GM21423 (cell line): ENCODE measurements around the gene BHLHE41.

ENCODE experiments used
- ATAC-seq: cut with Tn5 transposase; IDR thresholded peaks from one replicate; pipeline ENCODE4 v1.9.1; 2021; ENCODE audit warnings: mild to moderate bottlenecking, moderate library complexity; ENCODE audit not compliant: unreplicated experiment

Gene BHLHE41

GRCh38 chr12:26116829-26117715 is 7.8 kb downstream of the BHLHE41 start:
- ATAC-seq = no peak

- ATAC-seq = no peak
Measured at GRCh38 chr12:26114720-26115401, 10.0 kb downstream of the BHLHE41 start.

GRCh38 chr12:26113853-26114719 is 10.8 kb downstream of the BHLHE41 start:
- ATAC-seq = peak; percentile 68

GRCh38 chr12:26113181-26113654 is 11.6 kb downstream of the BHLHE41 start:
- ATAC-seq = no peak

- no peak for ATAC-seq
Measured at GRCh38 chr12:26112703-26113147, 12.1 kb downstream of the BHLHE41 start.

- no peak for ATAC-seq
Measured at GRCh38 chr12:26112232-26112631, 12.6 kb downstream of the BHLHE41 start.

- ATAC-seq = no peak
Measured at GRCh38 chr12:26109343-26109881, 15.4 kb downstream of the BHLHE41 start.

- no peak for ATAC-seq
Measured at GRCh38 chr12:26108915-26109314, 15.9 kb downstream of the BHLHE41 start.

- ATAC-seq = no peak
Measured at GRCh38 chr12:26106347-26106746, 18.5 kb downstream of the BHLHE41 start.

- no peak for ATAC-seq
Measured at GRCh38 chr12:26102953-26103352, 21.9 kb downstream of the BHLHE41 start.

GRCh38 chr12:26101763-26102162 is 23.1 kb downstream of the BHLHE41 start:
- ATAC-seq = no peak

- ATAC-seq = no peak
Measured at GRCh38 chr12:26101350-26101734, 23.5 kb downstream of the BHLHE41 start.

GRCh38 chr12:26100666-26101349 is 24.0 kb downstream of the BHLHE41 start:
- no peak for ATAC-seq

- ATAC-seq = peak; percentile 60
Measured at GRCh38 chr12:26097046-26097878, 27.6 kb downstream of the BHLHE41 start.

- no peak for ATAC-seq
Measured at GRCh38 chr12:26096036-26096435, 28.8 kb downstream of the BHLHE41 start.

GRCh38 chr12:26095186-26095585 is 29.7 kb downstream of the BHLHE41 start:
- no peak for ATAC-seq

- ATAC-seq = no peak
Measured at GRCh38 chr12:26092346-26093105, 32.3 kb downstream of the BHLHE41 start.

- ATAC-seq = no peak
Measured at GRCh38 chr12:26091822-26092221, 33.0 kb downstream of the BHLHE41 start.
